Measurements from ENCODE around the gene DCUN1D5. TPM values are rescaled to one million over a fixed set of nuclear protein-coding genes. Genes with fewer than 3 reads are reported as not detected.
A peak's percentile ranks its signal among the peaks of the same experiment; 100 is the strongest.

Gene DCUN1D5
- polyA plus RNA-seq, 4 donors: 10.5 to 24.9 (median 19.6) TPM

GRCh38 chr11:103076361-103076760 is 15.6 kb downstream of the DCUN1D5 start:
- no peak for FAIRE-seq
- H3K9me3 ChIP-seq (ENCODE audit: control insufficient read depth in 2 of 2, insufficient read depth in 1 of 2, low read depth in 1 of 2, low read length in 1 of 2): no peaks in the 10 kb centered on the region
- H3K36me3 ChIP-seq (ENCODE audit: control insufficient read depth in 3 of 3, insufficient read depth in 2 of 3, low read depth in 1 of 3, low read length in 3 of 3): peaks cover 0 to 28% (median 10%) of the 10 kb centered on the region in 3 donors
- H3K4me1 ChIP-seq (ENCODE audit: control insufficient read depth in 3 of 3, insufficient read depth in 2 of 3, low read depth in 1 of 3, low read length in 2 of 3): no peaks in the 10 kb centered on the region
- DNase-seq: no peak
- 85 to 96% (median 95%) methylated on average over 3 of the region's 3 CpGs for WGBS, 3 donors
- no peak overlapping the region for H3K4me3 ChIP-seq (ENCODE audit: low read depth in 1 of 3, low read length in 3 of 3)
- H3K27ac ChIP-seq (ENCODE audit: low read depth in 1 of 3, low read length in 2 of 3): no peak overlapping the region
- H3K27me3 ChIP-seq (ENCODE audit: control insufficient read depth in 3 of 3, insufficient read depth in 3 of 3, low read length in 3 of 3): no peaks in the 10 kb centered on the region

- FAIRE-seq (no peak), DNase-seq (no peak)
- Histone ChIP-seq H3K4me3 (ENCODE audit: low read depth in 1 of 3, low read length in 3 of 3) (no peak overlapping the region), H3K27me3 (ENCODE audit: control insufficient read depth in 3 of 3, insufficient read depth in 3 of 3, low read length in 3 of 3) (no peaks in the 10 kb centered on the region), H3K4me1 (ENCODE audit: control insufficient read depth in 3 of 3, insufficient read depth in 2 of 3, low read depth in 1 of 3, low read length in 2 of 3) (peaks cover 0 to 4% (median 3%) of the 10 kb centered on the region in 3 donors), H3K27ac (ENCODE audit: low read depth in 1 of 3, low read length in 2 of 3) (no peak overlapping the region), H3K36me3 (ENCODE audit: control insufficient read depth in 3 of 3, insufficient read depth in 2 of 3, low read depth in 1 of 3, low read length in 3 of 3) (peaks cover 0 to 11% (median 0%) of the 10 kb centered on the region in 3 donors), H3K9me3 (ENCODE audit: control insufficient read depth in 2 of 2, insufficient read depth in 1 of 2, low read depth in 1 of 2, low read length in 1 of 2) (no peaks in the 10 kb centered on the region)
These were observed 21.0 kb downstream of the DCUN1D5 start for GRCh38 chr11:103071008-103071407.

- peak; percentile 10 for FAIRE-seq
These were observed 21.8 kb downstream of the DCUN1D5 start for GRCh38 chr11:103070142-103070541.

GRCh38 chr11:103069367-103069766 is 22.6 kb downstream of the DCUN1D5 start:
- Histone ChIP-seq H3K4me1 (ENCODE audit: control insufficient read depth in 3 of 3, insufficient read depth in 2 of 3, low read depth in 1 of 3, low read length in 2 of 3) (peaks cover 0 to 4% (median 3%) of the 10 kb centered on the region in 3 donors), H3K36me3 (ENCODE audit: control insufficient read depth in 3 of 3, insufficient read depth in 2 of 3, low read depth in 1 of 3, low read length in 3 of 3) (peaks cover 0 to 5% (median 0%) of the 10 kb centered on the region in 3 donors), H3K27me3 (ENCODE audit: control insufficient read depth in 3 of 3, insufficient read depth in 3 of 3, low read length in 3 of 3) (no peaks in the 10 kb centered on the region), H3K4me3 (ENCODE audit: low read depth in 1 of 3, low read length in 3 of 3) (no peak overlapping the region), H3K9me3 (ENCODE audit: control insufficient read depth in 2 of 2, insufficient read depth in 1 of 2, low read depth in 1 of 2, low read length in 1 of 2) (no peaks in the 10 kb centered on the region), H3K27ac (ENCODE audit: low read depth in 1 of 3, low read length in 2 of 3) (no peak overlapping the region)
- FAIRE-seq (no peak), DNase-seq (peak; percentile 20 to 51)
- WGBS, 3 donors: 77 to 93% (median 78%) methylated on average over 2 of the region's 2 CpGs

More at GRCh38 chr11:103070142-103070541, 21.8 kb downstream of the DCUN1D5 start:
- no peak overlapping the region for H3K4me3 ChIP-seq (ENCODE audit: low read depth in 1 of 3, low read length in 3 of 3)
- H3K27ac ChIP-seq (ENCODE audit: low read depth in 1 of 3, low read length in 2 of 3): no peak overlapping the region
- no peaks in the 10 kb centered on the region for H3K9me3 ChIP-seq (ENCODE audit: control insufficient read depth in 2 of 2, insufficient read depth in 1 of 2, low read depth in 1 of 2, low read length in 1 of 2)
- no peak for DNase-seq
- H3K36me3 ChIP-seq (ENCODE audit: control insufficient read depth in 3 of 3, insufficient read depth in 2 of 3, low read depth in 1 of 3, low read length in 3 of 3): peaks cover 0 to 7% (median 0%) of the 10 kb centered on the region in 3 donors
- no peaks in the 10 kb centered on the region for H3K27me3 ChIP-seq (ENCODE audit: control insufficient read depth in 3 of 3, insufficient read depth in 3 of 3, low read length in 3 of 3)
- peaks cover 0 to 4% (median 3%) of the 10 kb centered on the region in 3 donors for H3K4me1 ChIP-seq (ENCODE audit: control insufficient read depth in 3 of 3, insufficient read depth in 2 of 3, low read depth in 1 of 3, low read length in 2 of 3)

- H3K4me3 ChIP-seq (ENCODE audit: low read depth in 1 of 3, low read length in 3 of 3): no peak overlapping the region
- no peak overlapping the region for H3K27ac ChIP-seq (ENCODE audit: low read depth in 1 of 3, low read length in 2 of 3)
- 90 to 98% (median 93%) methylated on average over 1 of the region's 1 CpG for WGBS, 3 donors
- no peaks in the 10 kb centered on the region for H3K9me3 ChIP-seq (ENCODE audit: control insufficient read depth in 2 of 2, insufficient read depth in 1 of 2, low read depth in 1 of 2, low read length in 1 of 2)
- FAIRE-seq (no peak), DNase-seq (no peak)
- no peaks in the 10 kb centered on the region for H3K27me3 ChIP-seq (ENCODE audit: control insufficient read depth in 3 of 3, insufficient read depth in 3 of 3, low read length in 3 of 3)
- H3K4me1 ChIP-seq (ENCODE audit: control insufficient read depth in 3 of 3, insufficient read depth in 2 of 3, low read depth in 1 of 3, low read length in 2 of 3): peaks cover 0 to 4% (median 3%) of the 10 kb centered on the region in 3 donors
- H3K36me3 ChIP-seq (ENCODE audit: control insufficient read depth in 3 of 3, insufficient read depth in 2 of 3, low read depth in 1 of 3, low read length in 3 of 3): peaks cover 0 to 3% (median under 1%) of the 10 kb centered on the region in 3 donors
These were observed 24.8 kb downstream of the DCUN1D5 start for GRCh38 chr11:103067118-103067517.

GRCh38 chr11:103061656-103062055 is 30.3 kb downstream of the DCUN1D5 start:
- Histone ChIP-seq H3K27me3 (ENCODE audit: control insufficient read depth in 3 of 3, insufficient read depth in 3 of 3, low read length in 3 of 3) (no peaks in the 10 kb centered on the region), H3K4me3 (ENCODE audit: low read depth in 1 of 3, low read length in 3 of 3) (no peak overlapping the region), H3K4me1 (ENCODE audit: control insufficient read depth in 3 of 3, insufficient read depth in 2 of 3, low read depth in 1 of 3, low read length in 2 of 3) (no peaks in the 10 kb centered on the region), H3K36me3 (ENCODE audit: control insufficient read depth in 3 of 3, insufficient read depth in 2 of 3, low read depth in 1 of 3, low read length in 3 of 3) (peaks cover 4 to 6% (median 4%) of the 10 kb centered on the region in 3 donors), H3K9me3 (ENCODE audit: control insufficient read depth in 2 of 2, insufficient read depth in 1 of 2, low read depth in 1 of 2, low read length in 1 of 2) (no peaks in the 10 kb centered on the region), H3K27ac (ENCODE audit: low read depth in 1 of 3, low read length in 2 of 3) (no peak overlapping the region)
- WGBS, 3 donors: 84 to 93% (median 92%) methylated on average over 1 of the region's 1 CpG
- no peak for FAIRE-seq
- no peak for DNase-seq

GRCh38 chr11:103055221-103055890 is 36.6 kb downstream of the DCUN1D5 start:
- no peak overlapping the region for H3K4me3 ChIP-seq (ENCODE audit: low read depth in 1 of 3, low read length in 3 of 3)
- H3K27ac ChIP-seq (ENCODE audit: low read depth in 1 of 3, low read length in 2 of 3): no peak overlapping the region
- H3K9me3 ChIP-seq (ENCODE audit: control insufficient read depth in 2 of 2, insufficient read depth in 1 of 2, low read depth in 1 of 2, low read length in 1 of 2): no peaks in the 10 kb centered on the region
- WGBS, 3 donors: 32 to 48% (median 39%) methylated on average over 3 of the region's 3 CpGs
- peaks cover 0 to 4% (median 2%) of the 10 kb centered on the region in 3 donors for H3K36me3 ChIP-seq (ENCODE audit: control insufficient read depth in 3 of 3, insufficient read depth in 2 of 3, low read depth in 1 of 3, low read length in 3 of 3)
- H3K27me3 ChIP-seq (ENCODE audit: control insufficient read depth in 3 of 3, insufficient read depth in 3 of 3, low read length in 3 of 3): no peaks in the 10 kb centered on the region
- no peaks in the 10 kb centered on the region for H3K4me1 ChIP-seq (ENCODE audit: control insufficient read depth in 3 of 3, insufficient read depth in 2 of 3, low read depth in 1 of 3, low read length in 2 of 3)
- FAIRE-seq (peak; percentile 96), DNase-seq (peak; percentile 51 to 62)

GRCh38 chr11:103053997-103054396 is 38.0 kb downstream of the DCUN1D5 start:
- no peaks in the 10 kb centered on the region for H3K9me3 ChIP-seq (ENCODE audit: control insufficient read depth in 2 of 2, insufficient read depth in 1 of 2, low read depth in 1 of 2, low read length in 1 of 2)
- H3K27ac ChIP-seq (ENCODE audit: low read depth in 1 of 3, low read length in 2 of 3): no peak overlapping the region
- no peaks in the 10 kb centered on the region for H3K27me3 ChIP-seq (ENCODE audit: control insufficient read depth in 3 of 3, insufficient read depth in 3 of 3, low read length in 3 of 3)
- FAIRE-seq (no peak), DNase-seq (no peak)
- peaks cover 0 to 4% (median 0%) of the 10 kb centered on the region in 3 donors for H3K36me3 ChIP-seq (ENCODE audit: control insufficient read depth in 3 of 3, insufficient read depth in 2 of 3, low read depth in 1 of 3, low read length in 3 of 3)
- no peak overlapping the region for H3K4me3 ChIP-seq (ENCODE audit: low read depth in 1 of 3, low read length in 3 of 3)
- no peaks in the 10 kb centered on the region for H3K4me1 ChIP-seq (ENCODE audit: control insufficient read depth in 3 of 3, insufficient read depth in 2 of 3, low read depth in 1 of 3, low read length in 2 of 3)
- WGBS, 3 donors: 61 to 75% (median 63%) methylated on average over 3 of the region's 3 CpGs

- WGBS, 3 donors: 76 to 82% (median 79%) methylated on average over 4 of the region's 4 CpGs
- Histone ChIP-seq H3K27me3 (ENCODE audit: control insufficient read depth in 3 of 3, insufficient read depth in 3 of 3, low read length in 3 of 3) (no peaks in the 10 kb centered on the region), H3K9me3 (ENCODE audit: control insufficient read depth in 2 of 2, insufficient read depth in 1 of 2, low read depth in 1 of 2, low read length in 1 of 2) (no peaks in the 10 kb centered on the region), H3K27ac (ENCODE audit: low read depth in 1 of 3, low read length in 2 of 3) (no peak overlapping the region), H3K4me1 (ENCODE audit: control insufficient read depth in 3 of 3, insufficient read depth in 2 of 3, low read depth in 1 of 3, low read length in 2 of 3) (no peaks in the 10 kb centered on the region), H3K36me3 (ENCODE audit: control insufficient read depth in 3 of 3, insufficient read depth in 2 of 3, low read depth in 1 of 3, low read length in 3 of 3) (no peaks in the 10 kb centered on the region), H3K4me3 (ENCODE audit: low read depth in 1 of 3, low read length in 3 of 3) (no peak overlapping the region)
- no peak for FAIRE-seq
- DNase-seq: no peak
These were observed 40.0 kb downstream of the DCUN1D5 start for GRCh38 chr11:103051981-103052380.

Measured in small intestine (tissue), 7 donors.